ENCODE data around the gene RTCA.
"Not testable (repeated sequence)": the region's sequence is repeated elsewhere in the genome, so short reads cannot be mapped to it uniquely, and the experiment has no call there.

The RTCA gene

GRCh38 chr1:100337878-100338277 lies 71.9 kb downstream of the RTCA start:
- 83 to 91% methylated on average over 5 of the region's 5 CpGs for WGBS, 2 experiments
- not testable (repeated sequence) for H3K4me1 ChIP-seq (ENCODE audit: control insufficient read depth, insufficient read depth, low read length); H3K9me3 ChIP-seq (ENCODE audit: control insufficient read depth, low read length); H3K36me3 ChIP-seq (ENCODE audit: control insufficient read depth, insufficient read depth, low read length); H3K27me3 ChIP-seq (ENCODE audit: control insufficient read depth, insufficient read depth, low read length, poor library complexity, severe bottlenecking); H3K27ac ChIP-seq (ENCODE audit: insufficient read depth, low read depth, low read length, poor library complexity, severe bottlenecking); H3K4me3 ChIP-seq (ENCODE audit: insufficient read depth, low read depth, low read length)

- not testable (repeated sequence) for H3K4me3 ChIP-seq (ENCODE audit: insufficient read depth, low read depth, low read length); H3K36me3 ChIP-seq (ENCODE audit: control insufficient read depth, insufficient read depth, low read length); H3K27me3 ChIP-seq (ENCODE audit: control insufficient read depth, insufficient read depth, low read length, poor library complexity, severe bottlenecking); H3K9me3 ChIP-seq (ENCODE audit: control insufficient read depth, low read length); H3K27ac ChIP-seq (ENCODE audit: insufficient read depth, low read depth, low read length, poor library complexity, severe bottlenecking); H3K4me1 ChIP-seq (ENCODE audit: control insufficient read depth, insufficient read depth, low read length)
- WGBS, 2 experiments, result 82 to 91% methylated on average over 5 to 6 of the region's 6 CpGs
Measured at GRCh38 chr1:100339735-100340134, 73.7 kb downstream of the RTCA start.

GRCh38 chr1:100340494-100340893 lies 74.5 kb downstream of the RTCA start:
- Histone ChIP-seq H3K4me1 (ENCODE audit: control insufficient read depth, insufficient read depth, low read length) (no peaks in the 10 kb centered on the region), H3K27ac (ENCODE audit: insufficient read depth, low read depth, low read length, poor library complexity, severe bottlenecking) (no peak overlapping the region), H3K4me3 (ENCODE audit: insufficient read depth, low read depth, low read length) (no peak overlapping the region), H3K27me3 (ENCODE audit: control insufficient read depth, insufficient read depth, low read length, poor library complexity, severe bottlenecking) (no peaks in the 10 kb centered on the region), H3K9me3 (ENCODE audit: control insufficient read depth, low read length) (no peaks in the 10 kb centered on the region), H3K36me3 (ENCODE audit: control insufficient read depth, insufficient read depth, low read length) (no peaks in the 10 kb centered on the region)
- WGBS, 2 experiments, result 88 to 98% methylated on average over 1 of the region's 1 CpG

- 96 to 98% methylated on average over 2 of the region's 2 CpGs for WGBS, 2 experiments
Measured at GRCh38 chr1:100342348-100342747, 76.3 kb downstream of the RTCA start.

More at GRCh38 chr1:100342348-100342747, 76.3 kb downstream of the RTCA start:
- Histone ChIP-seq H3K4me3 (ENCODE audit: insufficient read depth, low read depth, low read length) (no peak overlapping the region), H3K9me3 (ENCODE audit: control insufficient read depth, low read length) (no peaks in the 10 kb centered on the region), H3K27me3 (ENCODE audit: control insufficient read depth, insufficient read depth, low read length, poor library complexity, severe bottlenecking) (no peaks in the 10 kb centered on the region), H3K27ac (ENCODE audit: insufficient read depth, low read depth, low read length, poor library complexity, severe bottlenecking) (no peak overlapping the region), H3K36me3 (ENCODE audit: control insufficient read depth, insufficient read depth, low read length) (no peaks in the 10 kb centered on the region), H3K4me1 (ENCODE audit: control insufficient read depth, insufficient read depth, low read length) (no peaks in the 10 kb centered on the region)

Measured in ectodermal cell (in vitro differentiated cells).